Measurements from ENCODE around the gene SYNE2.

DNA sequence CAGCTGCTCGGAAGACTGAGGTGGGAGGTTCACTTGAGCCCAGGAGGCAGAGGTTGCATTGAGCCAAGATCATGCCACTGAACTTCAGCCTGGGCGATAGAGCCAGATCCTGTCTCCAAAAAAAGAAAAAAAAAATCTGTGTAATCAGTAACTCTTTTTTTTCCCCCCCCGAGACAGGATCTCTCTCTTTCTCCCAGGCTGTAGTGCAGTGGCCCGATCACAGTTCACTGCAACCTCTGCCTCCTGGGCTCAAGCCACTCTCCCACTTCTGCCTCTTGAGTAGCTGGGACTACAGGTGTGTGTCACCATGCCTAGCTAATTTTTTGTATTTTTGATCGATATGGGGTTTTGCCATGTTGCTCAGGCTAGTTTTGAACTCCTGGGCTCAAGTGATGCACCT is 113.6 kb downstream of the SYNE2 start:
- no peak for TF ChIP-seq EZH2 (IDR thresholded peaks at IDR 0.05; ENCODE audit: insufficient read depth, low read length)
- no peak for TF ChIP-seq CTCF (IDR thresholded peaks at IDR 0.05; ENCODE audit: insufficient read depth, low read depth, low read length)

Data from astrocyte (in vitro differentiated cells and primary cell).